ENCODE measurements around the gene SLC16A1. TPM values are rescaled to one million over a fixed set of nuclear protein-coding genes. Genes with fewer than 3 reads are reported as not detected.

SLC16A1 gene
- total and polyA plus RNA-seq, 10 of the 15 experiments (the other 5 are each of a cell fraction or from before 2014, with no cell fraction given): 39.0 to 106 (median 65.8) TPM

- H4K20me1 ChIP-seq (ENCODE audit: control insufficient read depth, insufficient read depth): no peaks in the 10 kb centered on the region
- peak; percentile 8; the same call in 1 of the 3 replicates for ATAC-seq
- ChIA-PET CTCF (interaction anchor here (1.1 to 6.0 kb wide), 6 partner anchors 10 to 122 kb away, joined by 3 to 47 read pairs (median 4); partner anchors contain the start of gene LRIG2), RAD21 (ENCODE audit: unreplicated experiment) (interaction anchor here (5.6 kb wide), 1 partner anchor 14 kb away, joined by 53 read pairs; no protein-coding TSS in a partner anchor), SMC1A (ENCODE audit: uncharacterized antibody, unreplicated experiment) (interaction anchor here (1.0 to 6.4 kb wide), 5 partner anchors 9 to 235 kb away, joined by 3 to 80 read pairs (median 3); no protein-coding TSS in a partner anchor), POLR2A (interaction anchor here (0.6 to 1.6 kb wide), 3 partner anchors 13 to 82 kb away, joined by 3 to 11 read pairs (median 3); no protein-coding TSS in a partner anchor)
- H3K27me3 ChIP-seq (replicated peaks in 1 of 2; ENCODE audit: control insufficient read depth in 2 of 2, insufficient read depth in 2 of 2, low read length in 1 of 2): no peaks in the 10 kb centered on the region
- intact Hi-C loops (cut with micrococcal nuclease; ENCODE audit: unreplicated experiment): no loop called here
- H3K79me2 ChIP-seq (ENCODE audit: control insufficient read depth, insufficient read depth, low read length): peaks cover 85% of the 10 kb centered on the region
- no peak for FAIRE-seq
- peak overlapping the region; percentile 62 for H3K4me2 ChIP-seq (ENCODE audit: control insufficient read depth, insufficient read depth)
- no peak overlapping the region for H3K4me3 ChIP-seq
- H3K36me3 ChIP-seq (ENCODE audit: control insufficient read depth in 2 of 2, insufficient read depth in 2 of 2, low read length in 1 of 2): no peaks in the 10 kb centered on the region
- in situ Hi-C loops (cut with MboI): loop anchor here (25.0 kb wide), 1 partner anchor 1787 kb away; no protein-coding TSS in a partner anchor
- BruUV-seq (replicated peaks): no TSS peak
- DNase-seq (ENCODE audit: low read depth, low spot score): no peak
- WGBS (ENCODE audit: insufficient coverage, insufficient replicate concordance, low lambda C conversion rate, missing lambda C conversion rate): 97% methylated on average over 1 of the region's 1 CpG
- H3K4me1 ChIP-seq (ENCODE audit: control insufficient read depth, insufficient read depth, low read length): peaks cover 4% of the 10 kb centered on the region; the same call in 1 of the 2 replicates
- H3K27ac ChIP-seq (ENCODE audit: control insufficient read depth, insufficient read depth): no peak overlapping the region
- H3K9ac ChIP-seq (ENCODE audit: control insufficient read depth, insufficient read depth, low read length): no peak overlapping the region
- no peak overlapping the region for H2AFZ ChIP-seq (ENCODE audit: control insufficient read depth, low read depth, low read length)
- no peaks in the 10 kb centered on the region for H3K9me3 ChIP-seq (replicated peaks; ENCODE audit: control insufficient read depth, insufficient read depth, low read length)
- TF ChIP-seq NFIC (IDR thresholded peaks at IDR 0.05; ENCODE audit: low read depth, low read length): no peak
- no peak for TF ChIP-seq SPI1 (IDR thresholded peaks at IDR 0.05; ENCODE audit: borderline replicate concordance, insufficient read depth, low read depth, low read length)
- no peak for TF ChIP-seq RAD51 (IDR thresholded peaks at IDR 0.05)
- no peak for TF ChIP-seq RFX5 (IDR thresholded peaks at IDR 0.05; ENCODE audit: low read depth, low read length)
- TF ChIP-seq ZNF592 (IDR thresholded peaks at IDR 0.05): no peak
- no peak for TF ChIP-seq EZH2 (IDR thresholded peaks at IDR 0.05; ENCODE audit: borderline replicate concordance, control insufficient read depth, low read depth, low read length)
- TF ChIP-seq ZZZ3 (IDR thresholded peaks at IDR 0.05; ENCODE audit: control insufficient read depth, insufficient read length, low read depth): no peak
- TF ChIP-seq STAT1 (conservative IDR thresholded peaks at IDR 0.05): no peak
- TF ChIP-seq NFYA (IDR thresholded peaks at IDR 0.05; ENCODE audit: borderline replicate concordance, low read depth, low read length): no peak
- no peak for TF ChIP-seq PAX8 (IDR thresholded peaks at IDR 0.05)
- no peak for TF ChIP-seq RBBP5 (conservative IDR thresholded peaks at IDR 0.05)
- no peak for TF ChIP-seq ZBTB4 (CRISPR knock-in tag; IDR thresholded peaks at IDR 0.05)
- TF ChIP-seq SMC3 (IDR thresholded peaks at IDR 0.05; ENCODE audit: borderline replicate concordance, low read length): no peak
- no peak for TF ChIP-seq E2F4 (IDR thresholded peaks at IDR 0.05; ENCODE audit: low read depth, low read length)
- no peak for TF ChIP-seq RAD21 (IDR thresholded peaks at IDR 0.05; ENCODE audit: insufficient read depth, low read depth, low read length)
- TF ChIP-seq LARP7 (IDR thresholded peaks at IDR 0.05): no peak
Measured at GRCh38 chr1:112950426-112950825, 5.6 kb downstream of the SLC16A1 start.
